Activated CD4-positive, CD25-positive, alpha-beta regulatory T cell treated with anti-CD3 and anti-CD28 coated beads, Interleukin-2, amount 50 U/mL, for 72 hours (primary cell): ENCODE data around the gene ACSL4.
"Not testable (repeated sequence)": the region's sequence is repeated elsewhere in the genome, so short reads cannot be mapped to it uniquely, and the experiment has no call there.

Experiments
- DNase-seq: peaks from one replicate; pipeline ENCODE4 v3.0.0; 2021

ACSL4 gene

DNA sequence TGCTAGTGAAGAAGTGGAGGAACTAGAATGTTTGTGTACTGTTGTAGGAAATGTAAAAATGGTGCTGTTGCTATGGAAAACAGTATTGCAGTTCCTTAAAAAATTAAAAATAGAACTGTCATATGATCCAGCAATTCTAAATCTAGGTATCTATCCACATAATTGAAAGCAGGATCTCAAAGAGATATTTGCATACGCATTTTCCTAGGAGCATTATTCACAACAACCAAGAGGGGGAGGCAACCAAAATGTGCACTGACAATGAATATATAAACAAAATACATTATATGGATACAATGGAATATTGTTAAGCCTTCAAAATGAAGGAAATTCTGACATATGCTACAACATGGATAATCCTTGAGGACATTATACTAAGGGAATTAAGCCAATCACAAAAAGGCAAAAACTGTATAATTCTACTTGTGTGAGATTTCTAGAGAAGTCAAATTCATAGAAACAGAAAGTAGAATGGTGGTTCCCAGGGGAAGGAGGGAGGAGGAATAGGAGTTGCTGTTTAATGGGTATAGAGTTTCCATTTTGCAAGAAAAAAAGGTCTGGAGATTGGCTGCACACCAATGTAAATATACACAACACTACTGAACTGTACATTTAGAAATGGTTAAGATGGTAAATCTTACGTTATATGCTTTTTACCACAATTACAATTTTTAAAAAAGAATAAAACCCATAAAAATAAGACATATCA is 72.5 kb downstream of the ACSL4 start:
- DNase-seq: no peak

GRCh38 chrX:109658391-109658790 is 74.7 kb downstream of the ACSL4 start:
- no peak for DNase-seq

GRCh38 chrX:109657364-109657763 is 75.7 kb downstream of the ACSL4 start:
- DNase-seq: not testable (repeated sequence)

DNA sequence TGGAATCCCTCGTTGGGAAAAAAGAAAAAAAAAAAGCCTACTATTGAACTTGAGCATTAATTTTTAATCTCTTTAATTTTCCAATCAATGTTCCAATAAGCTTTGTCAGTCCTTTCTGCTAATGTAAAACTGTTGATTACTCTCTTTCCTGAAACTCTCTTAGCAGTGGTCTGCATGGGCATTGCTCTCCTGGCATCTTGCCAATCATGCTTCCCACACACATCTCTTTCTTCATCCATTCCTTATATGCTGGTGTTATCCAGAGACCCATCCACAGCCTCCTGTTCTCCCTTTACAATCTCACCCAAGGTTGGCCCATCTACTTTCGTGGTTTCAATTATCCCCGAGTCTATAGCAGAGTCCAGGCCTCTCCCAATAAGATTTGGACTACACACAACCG is 76.3 kb downstream of the ACSL4 start:
- no peak for DNase-seq

GRCh38 chrX:109655502-109656201 is 77.4 kb downstream of the ACSL4 start:
- DNase-seq: no peak

DNA sequence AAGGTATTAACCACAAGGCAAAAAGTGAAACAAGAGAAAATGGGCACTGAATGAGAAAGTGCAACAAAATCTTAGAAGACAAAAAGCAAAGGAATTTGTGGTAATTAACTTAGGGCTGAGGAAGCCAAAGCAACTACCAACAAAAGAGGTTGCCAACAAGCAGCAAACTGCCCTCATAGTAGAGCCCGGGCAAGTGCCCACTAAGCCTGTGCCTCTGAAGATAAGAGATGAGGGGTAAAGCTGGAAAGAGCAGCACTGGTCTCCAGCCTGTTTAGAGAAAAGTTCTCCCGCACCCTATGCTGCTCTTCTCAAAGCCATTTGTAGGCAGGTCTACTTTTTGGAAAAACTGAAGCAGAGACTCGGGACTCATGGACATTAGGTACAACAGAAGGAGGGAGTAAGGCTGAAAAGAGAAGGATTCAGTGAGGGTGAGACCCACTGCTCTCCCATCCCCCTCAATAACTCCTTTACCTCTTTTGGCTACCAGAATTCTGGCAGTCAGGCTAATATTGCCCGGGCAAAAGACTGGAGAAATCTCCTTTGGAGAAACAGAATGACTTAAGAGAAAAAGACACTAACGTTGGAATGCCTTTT is 78.4 kb downstream of the ACSL4 start:
- no peak for DNase-seq

DNA sequence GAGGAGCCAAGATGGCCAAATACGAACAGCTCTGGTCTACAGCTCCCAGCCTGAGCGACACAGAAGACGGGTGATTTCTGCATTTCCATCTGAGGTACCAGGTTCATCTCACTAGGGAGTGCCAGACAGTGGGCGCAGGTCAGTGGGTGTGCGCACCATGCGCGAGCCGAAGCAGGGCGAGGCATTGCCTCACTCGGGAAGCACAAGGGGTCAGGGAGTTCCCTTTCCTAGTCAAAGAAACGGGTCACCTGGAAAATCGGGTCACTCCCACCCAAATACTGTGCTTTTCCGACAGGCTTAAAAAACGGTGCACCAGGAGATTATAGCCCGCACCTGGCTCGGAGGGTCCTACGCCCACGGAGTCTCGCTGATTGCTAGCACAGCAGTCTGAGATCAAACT is 88.4 kb downstream of the ACSL4 start:
- DNase-seq: not testable (repeated sequence)

- DNase-seq: no peak
Observed at GRCh38 chrX:109643687-109644086, 89.4 kb downstream of the ACSL4 start.

- DNase-seq: no peak
Observed at GRCh38 chrX:109638158-109638557, 94.9 kb downstream of the ACSL4 start.

DNA sequence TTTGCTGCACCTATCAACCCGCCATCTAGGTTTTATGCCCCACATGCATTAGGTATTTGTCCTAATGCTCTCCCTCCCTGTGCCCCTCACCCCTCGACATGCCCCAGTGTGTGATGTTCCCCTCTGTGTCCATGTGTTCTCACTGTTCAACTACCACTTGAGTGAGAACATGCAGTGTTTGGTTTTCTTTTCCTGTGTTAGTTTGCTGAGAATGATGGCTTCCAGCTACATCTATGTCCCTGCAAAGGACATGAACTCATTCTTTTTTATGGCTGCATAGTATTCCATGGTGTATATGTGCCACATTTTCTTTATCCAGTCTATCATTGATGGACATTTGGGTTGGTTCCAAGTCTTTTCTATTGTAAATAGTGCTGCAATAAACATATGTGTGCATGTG is 95.6 kb downstream of the ACSL4 start:
- DNase-seq: not testable (repeated sequence)

DNA sequence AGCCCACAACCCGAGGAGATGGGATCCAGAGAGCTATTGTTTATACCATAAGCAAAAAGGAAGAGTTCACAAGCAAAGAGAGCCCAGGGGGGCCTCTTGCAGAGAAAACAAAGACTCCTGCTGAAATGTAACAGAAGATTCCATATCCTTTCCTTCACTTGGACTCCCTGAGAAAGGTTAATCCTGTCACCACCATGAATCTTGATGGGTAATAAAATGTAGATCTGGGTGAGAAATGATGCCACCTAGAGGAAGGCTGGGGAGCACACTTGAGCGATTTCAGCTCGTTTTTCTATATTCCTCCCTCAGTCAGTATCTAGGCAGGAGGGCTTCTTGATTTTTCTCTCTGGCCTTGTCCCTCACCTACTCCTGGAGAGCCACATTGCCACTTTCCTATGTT is 97.9 kb downstream of the ACSL4 start:
- DNase-seq: no peak

GRCh38 chrX:109632906-109633504 is 100.1 kb downstream of the ACSL4 start:
- DNase-seq: no peak

DNA sequence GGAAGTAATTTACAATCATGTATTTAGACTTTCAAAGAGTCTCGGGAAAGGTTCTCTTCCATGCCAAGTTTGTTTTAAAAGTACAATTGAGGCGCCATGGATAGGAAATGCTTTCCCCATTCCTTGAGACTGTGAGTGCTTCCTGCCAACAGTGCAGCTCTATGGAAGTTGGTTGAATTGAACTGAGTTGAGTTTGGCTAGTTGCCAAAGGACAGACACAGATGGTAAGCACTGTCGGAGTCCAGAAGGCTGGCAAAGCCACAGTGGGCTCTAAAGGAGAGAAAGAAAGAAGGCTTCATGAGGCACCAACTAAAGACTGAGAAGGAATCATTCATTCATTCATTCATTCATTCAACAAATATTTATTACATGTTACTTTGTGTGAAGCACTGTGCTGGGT is 103.7 kb downstream of the ACSL4 start:
- no peak for DNase-seq

GRCh38 chrX:109626637-109627036 is 106.4 kb downstream of the ACSL4 start:
- no peak for DNase-seq

DNA sequence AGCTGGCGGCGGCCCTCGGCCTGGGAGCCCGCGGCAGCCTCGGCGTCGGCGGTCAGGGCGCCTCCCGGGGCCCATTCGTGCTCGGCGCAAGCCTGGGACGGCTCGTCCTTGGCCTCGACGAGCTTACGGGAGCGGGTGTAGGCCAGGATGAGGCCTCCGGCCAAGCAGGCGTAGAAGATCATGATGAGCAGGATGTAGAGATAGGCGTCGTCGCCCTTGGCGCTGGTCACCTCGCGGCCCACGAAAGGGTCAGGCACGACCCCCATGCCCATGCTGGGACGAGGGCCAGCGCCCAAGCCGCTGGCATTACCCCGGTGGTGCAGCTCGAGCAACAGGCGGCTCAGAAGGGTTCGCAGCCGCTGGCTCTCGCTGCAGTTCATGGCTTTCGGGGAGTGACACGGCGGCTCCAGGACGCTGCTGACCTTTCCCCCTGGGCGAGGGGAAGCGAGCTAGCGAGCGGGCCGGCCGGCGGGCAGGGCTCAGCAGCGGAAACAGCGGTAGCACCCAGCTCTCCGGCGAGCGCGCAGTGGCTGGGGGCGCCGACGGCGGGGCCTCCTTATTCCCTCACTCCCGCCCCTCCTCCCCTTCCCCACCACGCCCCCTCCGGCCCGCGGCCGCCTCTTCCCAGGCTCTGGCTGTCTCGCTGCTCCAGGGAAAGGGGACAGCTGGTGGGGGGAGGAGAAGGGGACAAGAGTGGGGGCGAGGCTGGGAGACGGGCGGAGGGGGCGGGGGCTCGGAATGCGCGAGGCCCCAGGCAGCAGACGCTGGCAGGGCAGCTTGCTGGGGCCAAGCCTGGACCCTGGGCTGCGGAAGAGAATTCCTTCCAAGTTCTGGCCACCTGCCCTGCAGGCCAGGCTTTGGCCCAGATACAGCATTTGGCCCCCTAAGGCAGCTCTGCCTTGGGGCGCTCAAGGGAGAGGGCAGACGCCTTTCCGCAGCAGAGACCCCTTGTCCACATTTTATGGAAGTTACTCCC is 108.1 kb downstream of the ACSL4 start, which contains the start of gene KCNE5:
Gene KCNE5, minus strand, starts transcription at position 532 of the 976 bp plus-strand sequence. Its CDS starts 152 bp downstream, at position 380.
- DNase-seq: no peak

DNA sequence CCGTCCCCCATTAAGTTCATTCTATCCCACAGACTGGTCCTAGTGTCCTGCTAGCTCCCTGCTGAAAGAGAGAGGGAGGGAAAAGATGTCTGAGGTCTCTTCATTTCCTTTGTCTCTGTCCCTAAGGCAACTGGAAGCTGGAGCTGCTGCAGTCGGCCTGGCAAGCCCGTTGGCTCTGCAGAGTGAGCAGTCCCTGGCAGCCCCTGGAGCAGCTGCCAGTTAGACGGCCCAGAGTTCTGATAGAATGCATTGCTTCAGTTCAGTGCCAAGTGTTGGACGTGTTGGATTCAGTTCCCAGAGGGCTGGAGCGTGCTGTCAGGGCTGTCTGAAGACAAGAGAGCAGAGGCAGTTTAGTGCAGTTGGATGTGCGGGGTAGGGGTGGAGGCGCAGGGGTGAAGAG is 109.1 kb downstream of the ACSL4 start:
- no peak for DNase-seq

GRCh38 chrX:109622270-109622669 is 110.8 kb downstream of the ACSL4 start:
- no peak for DNase-seq

DNA sequence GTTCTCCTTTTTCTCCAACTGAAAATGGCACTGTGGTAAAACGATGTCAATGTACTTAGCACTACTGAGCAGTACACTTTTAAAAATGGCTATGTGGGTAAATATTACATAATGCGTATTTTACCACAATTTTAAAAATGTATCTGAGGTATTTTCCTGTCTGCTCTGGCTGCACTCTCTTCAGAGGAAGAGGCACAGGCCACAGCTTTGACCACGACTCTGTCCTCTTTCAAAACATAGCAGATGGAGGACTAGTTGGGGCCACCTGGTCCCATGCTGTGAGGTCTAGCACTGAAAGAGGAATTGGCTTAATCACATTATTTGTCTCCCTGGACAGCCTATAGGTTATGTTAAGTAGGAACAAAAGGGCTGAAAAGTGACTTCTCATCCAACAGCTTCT is 113.3 kb downstream of the ACSL4 start:
- DNase-seq: no peak

DNA sequence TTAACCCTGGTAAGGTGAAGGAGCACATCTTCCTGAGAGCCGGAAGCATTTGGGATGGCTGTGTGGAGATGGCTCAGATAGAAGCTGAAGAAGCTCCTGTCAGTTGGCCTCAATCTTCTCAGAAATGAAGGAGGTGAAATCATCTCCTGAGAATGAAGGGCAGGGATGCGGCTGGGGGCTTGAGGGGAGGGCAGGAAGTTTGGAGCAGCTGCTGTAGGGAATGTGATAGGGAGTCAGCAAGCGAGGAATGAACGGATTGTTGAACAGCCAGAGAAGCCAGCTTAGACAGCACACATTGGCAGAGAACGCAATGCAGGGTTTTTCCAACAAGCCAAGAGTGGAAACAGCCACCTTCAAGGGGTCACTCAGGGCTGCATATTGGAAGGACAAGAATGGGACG is 118.1 kb downstream of the ACSL4 start:
- no peak for DNase-seq

DNA sequence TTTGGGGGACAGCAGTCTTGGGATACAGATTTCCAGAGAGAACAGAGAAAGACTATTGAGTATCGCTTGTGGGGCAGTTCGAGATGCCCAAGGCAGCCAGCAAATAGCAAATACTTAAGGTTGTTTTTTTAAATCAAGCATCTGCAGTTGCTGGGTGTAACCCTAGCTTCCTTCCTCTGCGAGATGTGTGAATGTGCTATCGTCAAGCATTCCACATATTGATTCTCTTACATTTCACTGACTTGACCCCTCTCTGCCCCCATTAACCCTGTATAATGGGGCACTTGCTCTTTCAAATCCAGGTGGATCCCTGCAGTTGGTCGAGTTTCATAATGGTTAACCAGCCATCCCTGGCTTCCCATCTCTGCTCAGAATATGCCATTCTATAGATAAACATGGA is 131.6 kb downstream of the ACSL4 start:
- DNase-seq: no peak

DNA sequence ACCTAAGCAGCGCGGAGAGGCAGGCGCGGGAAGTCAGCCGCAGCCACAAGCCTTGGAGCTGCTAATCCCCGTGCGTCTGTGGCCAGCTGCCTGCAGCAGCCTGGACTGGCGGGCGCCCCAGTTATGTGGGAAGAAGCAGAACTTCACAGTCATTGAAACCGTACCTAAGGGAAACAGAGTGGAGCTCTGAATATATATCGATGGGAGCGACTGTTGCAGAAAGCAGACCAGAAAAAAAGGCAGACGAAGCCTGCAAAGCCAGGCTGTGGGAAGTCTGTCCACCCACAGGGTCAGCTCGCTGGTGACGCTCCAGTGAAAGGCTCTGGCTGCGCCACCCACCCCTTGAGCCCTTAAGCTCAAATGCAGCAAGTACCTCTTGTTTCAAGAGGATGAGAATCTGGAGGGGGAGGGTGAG is 132.8 kb downstream of the ACSL4 start:
- no peak for DNase-seq

GRCh38 chrX:109596015-109596414 is 137.0 kb downstream of the ACSL4 start:
- no peak for DNase-seq
